K562 (cell line): ENCODE results near the gene EZH1. TPM values are rescaled to one million over a fixed set of nuclear protein-coding genes. Genes with fewer than 3 reads are reported as not detected.

ENCODE experiments used
- MBD2 ChIP-seq: sonication (generic); IDR thresholded peaks from 2 replicates; pipeline ENCODE4 v1.6.1; 2016; ENCODE audit warnings: low read depth, borderline replicate concordance
- MNT ChIP-seq, 2 experiments: fragments of 450-650 bp; conservative IDR thresholded peaks; 2 replicates each; pipeline ENCODE4 v1.6.1; 2017; ENCODE audit warnings: mild to moderate bottlenecking in 2 of 2, moderate library complexity in 2 of 2
- NCOR1 ChIP-seq: fragments of 450-650 bp; IDR thresholded peaks from 2 replicates; pipeline ENCODE4 v1.6.1; 2016; ENCODE audit warnings: mild to moderate bottlenecking, moderate library complexity
- POLR3A ChIP-seq: IDR thresholded peaks from 2 replicates; pipeline ENCODE4 v1.6.1; 2011; ENCODE audit warnings: borderline replicate concordance, mild to moderate bottlenecking, moderate library complexity; ENCODE audit not compliant: insufficient read length, insufficient read depth; ENCODE audit errors: extremely low read depth
- SRSF9 ChIP-seq: fragments of 200-400 bp; formaldehyde crosslinking; IDR thresholded peaks from 2 replicates; pipeline ENCODE4 v1.6.1; 2017; ENCODE audit warnings: low read depth, low read length, borderline replicate concordance
- THRB ChIP-seq: fragments of 450-650 bp; formaldehyde crosslinking; conservative IDR thresholded peaks from 2 replicates; pipeline ENCODE4 v1.4.0; 2022; ENCODE audit warnings: mild to moderate bottlenecking, missing genetic modification characterization
- TRIM25 ChIP-seq: fragments of 450-650 bp; IDR thresholded peaks from 2 replicates; pipeline ENCODE4 v1.7.0; 2016; ENCODE audit warnings: borderline replicate concordance
- ZBTB1 ChIP-seq: sonication (generic); formaldehyde crosslinking; IDR thresholded peaks from 2 replicates; pipeline ENCODE4 v1.8.1; 2023; ENCODE audit warnings: missing genetic modification reagents, low read depth, mild to moderate bottlenecking, borderline replicate concordance
- ZBTB17 ChIP-seq: fragments of 450-650 bp; formaldehyde crosslinking; IDR thresholded peaks from 2 replicates; pipeline ENCODE4 v1.4.0; 2020; ENCODE audit warnings: mild to moderate bottlenecking
- ZNF12 ChIP-seq: sonication (generic); formaldehyde crosslinking; IDR thresholded peaks from 2 replicates; pipeline ENCODE4 v1.4.0; 2020; ENCODE audit warnings: mild to moderate bottlenecking, missing genetic modification reagents
- ZNF165 ChIP-seq: fragments of 250-450 bp; sonication (Bioruptor Pico); IDR thresholded peaks from 2 replicates; pipeline ENCODE4 v1.4.0; 2020; ENCODE audit warnings: borderline replicate concordance
- ZNF212 ChIP-seq: fragments of 450-650 bp; formaldehyde crosslinking; IDR thresholded peaks from 2 replicates; pipeline ENCODE4 v1.4.0; 2020; ENCODE audit warnings: mild to moderate bottlenecking
- ZNF699 ChIP-seq: fragments of 250-450 bp; sonication (Bioruptor Pico); IDR thresholded peaks from 2 replicates; pipeline ENCODE4 v1.8.0; 2021; ENCODE audit warnings: mild to moderate bottlenecking, moderate library complexity; ENCODE audit not compliant: insufficient replicate concordance
- polyA plus RNA-seq, 8 experiments: library from polyadenylated mRNA; depleted of rRNA in 4 of 8; stranded (reverse) in 5 of 8; unstranded in 3 of 8; fragments of >200 nt; fragmentation: Nextera tagmentation in 2 of 8; fragmentation: Illumina TruSeq in 1 of 8; extraction: Ambion mirVana in 2 of 8; extraction: Trizol in 1 of 8; gene quantifications; 2 replicates each; pipeline versions ENCODE4 v1.2.1 to v1.2.3, GENCODE V29; 2011 to 2014; ENCODE audit warnings: inconsistent platforms in 1 of 8, missing spikeins in 1 of 8
- total RNA-seq, 7 experiments: library from RNA; depleted of rRNA in 6 of 7; stranded (reverse); fragments of >200 nt in 6 of 7; fragmentation: Illumina TruSeq in 2 of 7; extraction: Trizol in 2 of 7; gene quantifications; 2 replicates each; pipeline versions ENCODE4 v1.2.1 to v1.2.3, GENCODE V29; 2011 to 2021; ENCODE audit warnings: low replicate concordance in 1 of 7
- TF ChIP-seq, protein P1 (sequence below): fragments of 450-650 bp; IDR thresholded peaks from 2 replicates; pipeline ENCODE4 v1.6.1; 2017; ENCODE audit warnings: antibody characterized with exemption
- TF ChIP-seq, protein P2 (sequence below): conservative IDR thresholded peaks from 2 replicates; pipeline ENCODE4 v1.6.1; 2011; ENCODE audit warnings: low read depth, mild to moderate bottlenecking, low read length; ENCODE audit not compliant: control insufficient read depth

EZH1 gene
- total and polyA plus RNA-seq, 9 of the 15 experiments (the other 6 are each of a cell fraction or from before 2014, with no cell fraction given), result 8.6 to 40.8 (median 22.9) TPM

DNA sequence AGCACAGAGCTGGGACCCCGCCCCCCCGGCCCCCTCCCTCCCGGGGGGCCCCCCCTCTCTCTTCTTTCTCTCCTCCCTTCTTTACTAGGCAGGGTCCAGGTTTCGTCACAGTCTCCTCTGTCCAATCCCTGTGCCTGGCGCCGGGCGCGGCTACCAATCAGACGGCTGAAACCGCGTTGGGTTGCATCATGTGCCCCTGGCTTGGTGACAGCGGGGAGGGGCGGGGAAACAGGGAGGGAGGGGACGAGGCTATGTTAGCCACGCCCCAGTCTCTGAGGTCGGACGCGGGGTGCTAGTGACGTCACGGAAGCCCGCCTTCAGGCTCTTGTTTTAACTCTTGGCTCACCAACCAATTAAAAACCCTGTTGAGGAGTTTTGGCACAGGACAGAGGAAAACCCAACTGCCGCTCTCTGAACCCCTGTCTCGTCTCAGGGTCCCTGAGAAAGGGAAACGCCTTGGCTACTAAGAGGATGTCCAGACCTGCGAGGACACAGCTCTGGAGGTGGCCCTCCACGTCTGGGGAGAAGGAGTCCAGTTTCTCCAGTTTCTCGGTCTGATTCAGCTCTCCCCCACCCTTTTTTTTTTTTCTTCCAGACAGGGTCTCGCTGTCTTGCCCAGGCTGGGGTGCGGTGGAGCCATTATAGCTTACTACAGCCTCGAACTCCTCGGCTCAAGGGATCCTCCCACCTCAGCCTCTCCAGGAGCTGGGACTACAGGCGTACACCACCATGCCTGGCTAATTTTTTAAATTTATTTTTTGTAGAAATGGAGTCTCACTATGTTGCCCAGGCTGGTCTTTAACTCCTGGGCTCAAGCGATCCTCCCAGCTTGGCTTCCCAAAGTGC, 67.6 kb downstream of the EZH1 start (continued):
- TF ChIP-seq MBD2, result peak; percentile 90
- no peak for TF ChIP-seq THRB (CRISPR knock-in tag)
- TF ChIP-seq ZBTB17, result no peak
- TF ChIP-seq NCOR1, result no peak
- TF ChIP-seq, protein P1, sequence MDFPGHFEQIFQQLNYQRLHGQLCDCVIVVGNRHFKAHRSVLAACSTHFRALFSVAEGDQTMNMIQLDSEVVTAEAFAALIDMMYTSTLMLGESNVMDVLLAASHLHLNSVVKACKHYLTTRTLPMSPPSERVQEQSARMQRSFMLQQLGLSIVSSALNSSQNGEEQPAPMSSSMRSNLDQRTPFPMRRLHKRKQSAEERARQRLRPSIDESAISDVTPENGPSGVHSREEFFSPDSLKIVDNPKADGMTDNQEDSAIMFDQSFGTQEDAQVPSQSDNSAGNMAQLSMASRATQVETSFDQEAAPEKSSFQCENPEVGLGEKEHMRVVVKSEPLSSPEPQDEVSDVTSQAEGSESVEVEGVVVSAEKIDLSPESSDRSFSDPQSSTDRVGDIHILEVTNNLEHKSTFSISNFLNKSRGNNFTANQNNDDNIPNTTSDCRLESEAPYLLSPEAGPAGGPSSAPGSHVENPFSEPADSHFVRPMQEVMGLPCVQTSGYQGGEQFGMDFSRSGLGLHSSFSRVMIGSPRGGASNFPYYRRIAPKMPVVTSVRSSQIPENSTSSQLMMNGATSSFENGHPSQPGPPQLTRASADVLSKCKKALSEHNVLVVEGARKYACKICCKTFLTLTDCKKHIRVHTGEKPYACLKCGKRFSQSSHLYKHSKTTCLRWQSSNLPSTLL, result no peak
- TF ChIP-seq ZNF12 (CRISPR knock-in tag), result no peak
- no peak for TF ChIP-seq ZBTB1 (CRISPR knock-in tag)
- no peak for TF ChIP-seq TRIM25
- no peak for TF ChIP-seq ZNF212
- TF ChIP-seq ZNF165 (CRISPR knock-in tag), result no peak
- TF ChIP-seq SRSF9, result no peak
- TF ChIP-seq MNT (conservative IDR thresholded peaks at IDR 0.05), result peak; percentile 57 to 75
- no peak for TF ChIP-seq POLR3A
- TF ChIP-seq, protein P2, sequence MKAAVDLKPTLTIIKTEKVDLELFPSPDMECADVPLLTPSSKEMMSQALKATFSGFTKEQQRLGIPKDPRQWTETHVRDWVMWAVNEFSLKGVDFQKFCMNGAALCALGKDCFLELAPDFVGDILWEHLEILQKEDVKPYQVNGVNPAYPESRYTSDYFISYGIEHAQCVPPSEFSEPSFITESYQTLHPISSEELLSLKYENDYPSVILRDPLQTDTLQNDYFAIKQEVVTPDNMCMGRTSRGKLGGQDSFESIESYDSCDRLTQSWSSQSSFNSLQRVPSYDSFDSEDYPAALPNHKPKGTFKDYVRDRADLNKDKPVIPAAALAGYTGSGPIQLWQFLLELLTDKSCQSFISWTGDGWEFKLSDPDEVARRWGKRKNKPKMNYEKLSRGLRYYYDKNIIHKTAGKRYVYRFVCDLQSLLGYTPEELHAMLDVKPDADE, result no peak
- no peak for TF ChIP-seq ZNF699
